Left lobe of liver (tissue), 2 donors: ENCODE results near the gene KDELR3. TPM values are rescaled to one million over a fixed set of nuclear protein-coding genes. Genes with fewer than 3 reads are reported as not detected.
A peak's percentile ranks its signal among the peaks of the same experiment; 100 is the strongest.
"Not testable (repeated sequence)": the region's sequence is repeated elsewhere in the genome, so short reads cannot be mapped to it uniquely, and the experiment has no call there.

ENCODE experiments used
- ATAC-seq: fragments of 200-7000 bp; cut with Tn5 transposase; one replicate; pipeline ENCODE4 v1.9.1; 2020; ENCODE audit warnings: mild to moderate bottlenecking, moderate library complexity
- DNase-seq: peaks from one replicate; pipeline ENCODE4 v3.0.0-alpha.2; 2020; ENCODE audit warnings: low spot score
- total RNA-seq: library from RNA; stranded (reverse); gene quantifications from one replicate; pipeline ENCODE4 v1.2.1, GENCODE V29; 2021
- donor health status: DM: no; HTN: no; CAD: no; lungs with moderate emphysema.
- donor health status: DM: no; HTN: yes; CAD: no.

The KDELR3 gene
- total RNA-seq, 1 donor from 2014 or later: 15.2 TPM

GRCh38 chr22:38455530-38456271, 12.2 kb upstream of the KDELR3 start:
- peak; percentile 11 for ATAC-seq

GRCh38 chr22:38456272-38456835, 11.5 kb upstream of the KDELR3 start:
- ATAC-seq (no peak), DNase-seq (no peak)

More at GRCh38 chr22:38455530-38456271, 12.2 kb upstream of the KDELR3 start:
- DNase-seq: no peak

- ATAC-seq (no peak), DNase-seq (no peak)
Measured at GRCh38 chr22:38456841-38457699, 10.8 kb upstream of the KDELR3 start.

GRCh38 chr22:38460426-38460840, 7.5 kb upstream of the KDELR3 start:
- DNase-seq (no peak), ATAC-seq (peak; percentile 9)

GRCh38 chr22:38461057-38461413, 6.9 kb upstream of the KDELR3 start:
- no peak for DNase-seq
- ATAC-seq: peak; percentile 10

- peak; percentile 73 for ATAC-seq
- peak; percentile 59 for DNase-seq
Measured at GRCh38 chr22:38461414-38462081, 6.3 kb upstream of the KDELR3 start.

GRCh38 chr22:38462960-38463784, 4.7 kb upstream of the KDELR3 start:
- ATAC-seq: peak; percentile 5

GRCh38 chr22:38464992-38465672, 2.8 kb upstream of the KDELR3 start:
- ATAC-seq: no peak
- DNase-seq: no peak

More at GRCh38 chr22:38462960-38463784, 4.7 kb upstream of the KDELR3 start:
- no peak for DNase-seq

- no peak for DNase-seq
- ATAC-seq: no peak
Measured at GRCh38 chr22:38465673-38466490, 2.0 kb upstream of the KDELR3 start.

- DNase-seq: no peak
- ATAC-seq: peak; percentile 9
Measured at GRCh38 chr22:38467438-38467903, 425 bp upstream of the KDELR3 start.

- DNase-seq (no peak), ATAC-seq (no peak)
Measured at GRCh38 chr22:38468443-38469305, 778 bp downstream of the KDELR3 start.

GRCh38 chr22:38469306-38469781, 1.4 kb downstream of the KDELR3 start:
- no peak for DNase-seq

GRCh38 chr22:38470179-38470578, 2.3 kb downstream of the KDELR3 start:
- DNase-seq, ATAC-seq: not testable (repeated sequence)

More at GRCh38 chr22:38469306-38469781, 1.4 kb downstream of the KDELR3 start:
- ATAC-seq: no peak

- no peak for ATAC-seq
- no peak for DNase-seq
Measured at GRCh38 chr22:38471237-38471636, 3.3 kb downstream of the KDELR3 start.

- DNase-seq: no peak
- no peak for ATAC-seq
Measured at GRCh38 chr22:38474003-38474607, 6.2 kb downstream of the KDELR3 start.

GRCh38 chr22:38477585-38477984, 9.7 kb downstream of the KDELR3 start:
- no peak for ATAC-seq
- DNase-seq: no peak
